NCI-H69 (cell line): ENCODE data around the gene PLA2R1.

Experiments
- DNase-seq: peaks from one replicate; lab custom pipeline; 2025; lab: John Stamatoyannopoulos, UW

PLA2R1 gene

GRCh38 chr2:159933727-159934049 is 128.7 kb downstream of the PLA2R1 start:
- peak; percentile 34 for DNase-seq

- peak; percentile 25 for DNase-seq
These were observed 129.2 kb downstream of the PLA2R1 start for GRCh38 chr2:159933040-159933726.

GRCh38 chr2:159926695-159927094 is 135.7 kb downstream of the PLA2R1 start:
- DNase-seq = no peak

- DNase-seq = peak; percentile 77
These were observed 136.4 kb downstream of the PLA2R1 start for GRCh38 chr2:159925975-159926374.

- peak; percentile 49 for DNase-seq
These were observed 139.9 kb downstream of the PLA2R1 start for GRCh38 chr2:159922563-159922962.

- peak; percentile 19 for DNase-seq
These were observed 140.5 kb downstream of the PLA2R1 start for GRCh38 chr2:159921752-159922404.

GRCh38 chr2:159916511-159916910 is 145.9 kb downstream of the PLA2R1 start:
- peak; percentile 81 for DNase-seq

- peak; percentile 34 for DNase-seq
These were observed 148.5 kb downstream of the PLA2R1 start for GRCh38 chr2:159913900-159914299.

- DNase-seq = no peak
These were observed 149.8 kb downstream of the PLA2R1 start for GRCh38 chr2:159912580-159912979.

- DNase-seq = no peak
These were observed 151.5 kb downstream of the PLA2R1 start for GRCh38 chr2:159910951-159911350.

- no peak for DNase-seq
These were observed 153.8 kb downstream of the PLA2R1 start for GRCh38 chr2:159908623-159909022.

- DNase-seq = peak; percentile 92
These were observed 154.5 kb downstream of the PLA2R1 start for GRCh38 chr2:159907909-159908308.

- DNase-seq = peak; percentile 17
These were observed 156.3 kb downstream of the PLA2R1 start for GRCh38 chr2:159905926-159906714.

GRCh38 chr2:159904959-159905305 is 157.5 kb downstream of the PLA2R1 start:
- DNase-seq = no peak

- DNase-seq = no peak
These were observed 158.1 kb downstream of the PLA2R1 start, which contains the start of gene LY75 for GRCh38 chr2:159904127-159904958. LY75 (minus strand) TSS chr2:159904756.

GRCh38 chr2:159903443-159904126 is 158.8 kb downstream of the PLA2R1 start:
- no peak for DNase-seq

GRCh38 chr2:159902722-159903121 is 159.7 kb downstream of the PLA2R1 start:
- peak; percentile 92 for DNase-seq

- DNase-seq = no peak
These were observed 162.1 kb downstream of the PLA2R1 start for GRCh38 chr2:159900343-159900742.

GRCh38 chr2:159898441-159898840 is 164.0 kb downstream of the PLA2R1 start:
- no peak for DNase-seq

- no peak for DNase-seq
These were observed 164.7 kb downstream of the PLA2R1 start for GRCh38 chr2:159897720-159898119.

GRCh38 chr2:159897081-159897480 is 165.3 kb downstream of the PLA2R1 start:
- no peak for DNase-seq
